ENCODE measurements around the gene NFAM1. TPM values are rescaled to one million over a fixed set of nuclear protein-coding genes. Genes with fewer than 3 reads are reported as not detected.

NFAM1 gene
- total and polyA plus RNA-seq, 2 donors (not counting 3 experiments of a cell fraction or from before 2014, with no cell fraction given): not detected

DNA sequence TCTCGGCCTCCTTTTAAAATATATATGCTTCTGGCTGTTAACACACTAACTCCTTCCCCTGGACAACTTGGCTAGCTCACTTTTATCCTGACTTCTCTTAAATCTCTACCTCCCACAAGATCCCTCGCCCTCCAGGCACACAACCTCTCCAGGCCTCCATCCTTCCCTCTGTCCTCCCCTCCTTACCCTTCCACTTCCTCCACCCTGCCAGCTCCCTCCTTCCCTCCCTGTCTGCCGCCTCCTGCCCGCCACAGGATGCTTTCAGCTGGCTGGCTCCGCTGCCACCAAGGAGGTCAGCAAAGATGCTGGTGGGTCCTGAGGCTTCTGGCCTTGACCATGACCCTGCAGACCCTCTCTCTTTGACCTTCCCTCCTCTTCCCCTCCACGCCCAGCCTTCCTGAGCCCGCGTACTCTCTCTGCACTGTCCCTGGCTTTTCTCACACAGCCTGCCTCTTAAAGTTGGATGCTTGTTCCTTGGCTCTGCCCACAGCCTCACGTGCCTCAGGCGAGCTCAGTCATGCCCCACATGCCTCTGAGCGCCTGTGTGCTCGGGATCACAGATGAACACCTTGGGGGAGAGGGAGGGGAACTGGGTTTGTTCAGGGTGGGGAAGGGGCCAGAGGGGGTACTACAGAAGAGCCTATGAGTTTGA is 6.7 kb downstream of the NFAM1 start:
- Histone ChIP-seq H3K9ac (replicated peaks; ENCODE audit: extremely low read depth, insufficient read depth, low read length) (no peak overlapping the region), H4K20me1 (replicated peaks; ENCODE audit: control insufficient read depth, extremely low read depth, insufficient read depth, low read length) (no peaks in the 10 kb centered on the region), H3K9me1 (replicated peaks; ENCODE audit: control insufficient read depth, extremely low read depth, insufficient read depth, low read length) (no peaks in the 10 kb centered on the region), H3K27me3 (ENCODE audit: control insufficient read depth in 2 of 2, insufficient read depth in 2 of 2, low read length in 2 of 2) (peaks cover 0 to 4% of the 10 kb centered on the region in 2 experiments), H3K4me3 (replicated peaks in 1 of 3; ENCODE audit: insufficient read depth in 1 of 3, low read depth in 1 of 3, low read length in 3 of 3) (no peak overlapping the region), H3K9me3 (replicated peaks; ENCODE audit: control insufficient read depth, insufficient read depth, low read length) (no peaks in the 10 kb centered on the region), H3K79me2 (ENCODE audit: control insufficient read depth, insufficient read depth, low read length) (no peaks in the 10 kb centered on the region), H3K4me2 (ENCODE audit: insufficient read depth, low read length) (no peak overlapping the region), H2AFZ (ENCODE audit: low read depth, low read length) (no peak overlapping the region), H3K27ac (ENCODE audit: insufficient read depth, low read depth, low read length) (no peak overlapping the region), H3K4me1 (ENCODE audit: control insufficient read depth, extremely low read depth, insufficient read depth, low read length) (no peaks in the 10 kb centered on the region), H3K36me3 (ENCODE audit: control insufficient read depth in 2 of 2, extremely low read depth in 1 of 2, insufficient read depth in 2 of 2, low read length in 2 of 2) (no peaks in the 10 kb centered on the region)
- TF ChIP-seq POLR2AphosphoS5 (IDR thresholded peaks at IDR 0.05; ENCODE audit: insufficient read depth, low read depth, low read length) (no peak), MYC (IDR thresholded peaks at IDR 0.05; ENCODE audit: low read depth, low read length) (no peak), FOS (IDR thresholded peaks at IDR 0.05; ENCODE audit: borderline replicate concordance, insufficient read depth, low read length) (no peak), JUN (IDR thresholded peaks at IDR 0.05; ENCODE audit: borderline replicate concordance, insufficient read depth, insufficient read length, low read depth) (no peak), POLR2A (IDR thresholded peaks at IDR 0.05; ENCODE audit: low read depth, low read length) (no peak), GATA2 (IDR thresholded peaks at IDR 0.05; ENCODE audit: insufficient read depth, insufficient read length, low read depth, low read length) (no peak), EZH2 (IDR thresholded peaks at IDR 0.05; ENCODE audit: borderline replicate concordance, low read depth, low read length, severe bottlenecking) (no peak)
- TF ChIP-seq, protein P1, sequence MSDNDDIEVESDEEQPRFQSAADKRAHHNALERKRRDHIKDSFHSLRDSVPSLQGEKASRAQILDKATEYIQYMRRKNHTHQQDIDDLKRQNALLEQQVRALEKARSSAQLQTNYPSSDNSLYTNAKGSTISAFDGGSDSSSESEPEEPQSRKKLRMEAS (IDR thresholded peaks at IDR 0.05; ENCODE audit: insufficient read depth, insufficient read length): no peak
- TF ChIP-seq, protein P2, sequence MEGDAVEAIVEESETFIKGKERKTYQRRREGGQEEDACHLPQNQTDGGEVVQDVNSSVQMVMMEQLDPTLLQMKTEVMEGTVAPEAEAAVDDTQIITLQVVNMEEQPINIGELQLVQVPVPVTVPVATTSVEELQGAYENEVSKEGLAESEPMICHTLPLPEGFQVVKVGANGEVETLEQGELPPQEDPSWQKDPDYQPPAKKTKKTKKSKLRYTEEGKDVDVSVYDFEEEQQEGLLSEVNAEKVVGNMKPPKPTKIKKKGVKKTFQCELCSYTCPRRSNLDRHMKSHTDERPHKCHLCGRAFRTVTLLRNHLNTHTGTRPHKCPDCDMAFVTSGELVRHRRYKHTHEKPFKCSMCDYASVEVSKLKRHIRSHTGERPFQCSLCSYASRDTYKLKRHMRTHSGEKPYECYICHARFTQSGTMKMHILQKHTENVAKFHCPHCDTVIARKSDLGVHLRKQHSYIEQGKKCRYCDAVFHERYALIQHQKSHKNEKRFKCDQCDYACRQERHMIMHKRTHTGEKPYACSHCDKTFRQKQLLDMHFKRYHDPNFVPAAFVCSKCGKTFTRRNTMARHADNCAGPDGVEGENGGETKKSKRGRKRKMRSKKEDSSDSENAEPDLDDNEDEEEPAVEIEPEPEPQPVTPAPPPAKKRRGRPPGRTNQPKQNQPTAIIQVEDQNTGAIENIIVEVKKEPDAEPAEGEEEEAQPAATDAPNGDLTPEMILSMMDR (IDR thresholded peaks at IDR 0.05; ENCODE audit: extremely low read depth in 1 of 2, insufficient read depth in 1 of 2, low read depth in 1 of 2, low read length in 2 of 2): no peak
- CTCF ChIA-PET: interaction anchor here (1.5 kb wide), 1 partner anchor 19 kb away, joined by 6 read pairs; no protein-coding TSS in a partner anchor
- intact Hi-C loops (cut with micrococcal nuclease) (no loop called here), dilution Hi-C loops (cut with MboI; ENCODE audit: extremely low pct_ligation_motif_present, low sequenced_read_pairs) (no loop called here)
- POLR2A ChIA-PET: no interaction called here
- FAIRE-seq (no peak), DNase-seq (ENCODE audit: low read depth, low spot score) (no peak)
- BruUV-seq (replicated peaks): no TSS peak

All from endothelial cell of umbilical vein (primary cell).